Stomach (tissue), 9 donors: ENCODE measurements around the gene RRP1. TPM values are rescaled to one million over a fixed set of nuclear protein-coding genes. Genes with fewer than 3 reads are reported as not detected.

ENCODE experiments used
- DNase-seq, 2 donors: peaks; one replicate each; pipeline versions ENCODE4 v3.0.0 to v3.0.0-alpha.2; 2013 to 2019
- H3K27ac ChIP-seq, 5 donors: fragments of 200-600 bp in 4 of 5; sonication (generic) in 4 of 5; one replicate each; pipeline ENCODE4 v1.5.1; 2013 to 2019; ENCODE audit warnings: mild to moderate bottlenecking in 1 of 5, moderate library complexity in 1 of 5
- H3K27me3 ChIP-seq, 3 donors: fragments of 200-600 bp; sonication (generic); one replicate each; pipeline ENCODE4 v1.5.1; 2017 to 2019; ENCODE audit warnings: mixed run types in 1 of 3
- H3K36me3 ChIP-seq, 4 donors: fragments of 200-600 bp; sonication (generic); 1 replicate in 3 of 4; 2 replicates in 1 of 4; pipeline ENCODE4 v1.5.1; 2016 to 2019
- H3K4me1 ChIP-seq, 4 donors: fragments of 200-600 bp; sonication (generic); one replicate each; pipeline ENCODE4 v1.5.1; 2016 to 2019
- H3K4me3 ChIP-seq, 4 donors: fragments of 200-600 bp; sonication (generic) in 3 of 4; one replicate each; pipeline ENCODE4 v1.5.1; 2016 to 2019; ENCODE audit warnings: mild to moderate bottlenecking in 1 of 4
- H3K9me3 ChIP-seq, 4 donors: fragments of 200-600 bp; sonication (generic); one replicate each; pipeline ENCODE4 v1.5.1; 2016 to 2019
- CTCF ChIP-seq, 7 experiments: fragments of 450-650 bp in 4 of 7; fragments of 200-600 bp in 3 of 7; sonication (generic) in 3 of 7; IDR thresholded peaks; one replicate each; pipeline ENCODE4 v1.5.1; 2016 to 2019; ENCODE audit warnings: antibody characterized with exemption in 7 of 7, control low read depth in 2 of 7, mild to moderate bottlenecking in 1 of 7
- EP300 ChIP-seq: sonication (generic); formaldehyde crosslinking; IDR thresholded peaks from one replicate; pipeline ENCODE4 v1.6.1; 2017; ENCODE audit warnings: antibody characterized with exemption
- POLR2A ChIP-seq, 4 donors: fragments of 450-650 bp; IDR thresholded peaks; one replicate each; pipeline ENCODE4 v1.6.1; 2016; ENCODE audit warnings: antibody characterized with exemption in 4 of 4, control low read depth in 2 of 4, mild to moderate bottlenecking in 1 of 4, moderate library complexity in 1 of 4
- POLR2AphosphoS5 ChIP-seq, 3 donors: sonication (generic); formaldehyde crosslinking; IDR thresholded peaks; one replicate each; pipeline ENCODE4 v1.6.1; 2016; ENCODE audit warnings: antibody characterized with exemption in 3 of 3
- WGBS, 5 donors: extraction: QIAGEN DNeasy Blood & Tissue Kit in 3 of 5; methylation state at CpG; one replicate each; pipeline versions ENCODE4 v1.1.5 to v1.1.7; 2013 to 2018; 5-methylcytosine and 5-hydroxymethylcytosine counted together
- intact Hi-C: fragments of 100-400 bp; cut with DNase I; formaldehyde crosslinking; loops from one replicate; pipeline ENCODE4 v1.15.1; 2023; ENCODE audit warnings: low total_unique reads
- polyA plus RNA-seq, 3 donors: library from polyadenylated mRNA; stranded (reverse); fragments of 200-250 nt; gene quantifications; one replicate each; pipeline ENCODE4 v1.2.3, GENCODE V29; 2013
- total RNA-seq, 5 donors: library from RNA; depleted of rRNA; stranded (reverse); fragments of >200 nt; gene quantifications; one replicate each; pipeline versions ENCODE4 v1.1.0 to v1.2.3, GENCODE V29; 2014 to 2016
- donor health status: healthy with polysubstance abuse.
- donor health status: Bipolar disorder and iron deficiency.
- donor health status: healthy.

The RRP1 gene
- total and polyA plus RNA-seq, 8 donors = 10.6 to 25.6 (median 16.4) TPM

- WGBS, 5 donors = 11 to 18% (median 15%) methylated on average over 14 to 23 of the region's 23 CpGs
- H3K4me1 ChIP-seq = peaks cover 24 to 47% (median 39%) of the 10 kb centered on the region in 4 donors
- no peak overlapping the region for H3K27ac ChIP-seq
- H3K4me3 ChIP-seq = peak overlapping the region in 1 of 4 donors; percentile 4
- DNase-seq = peak; percentile 91 to 94
- no peaks in the 10 kb centered on the region for H3K9me3 ChIP-seq
- peaks cover 0 to 12% (median 3%) of the 10 kb centered on the region in 4 donors for H3K36me3 ChIP-seq
- no peaks in the 10 kb centered on the region for H3K27me3 ChIP-seq
- TF ChIP-seq CTCF (IDR thresholded peaks at IDR 0.05) = peak in 6 of 7 experiments; percentile 21 to 98 (median 96)
- TF ChIP-seq POLR2A (IDR thresholded peaks at IDR 0.05) = no peak
- TF ChIP-seq POLR2AphosphoS5 (IDR thresholded peaks at IDR 0.05) = peak in 1 of 3 donors; percentile 63
- intact Hi-C loops = no loop called here
These were observed 21.3 kb downstream of the RRP1 start for GRCh38 chr21:43810505-43811261.

GRCh38 chr21:43811262-43812105, 22.1 kb downstream of the RRP1 start:
- H3K27ac ChIP-seq = peak overlapping the region in 1 of 5 donors; percentile 50
- WGBS, 5 donors = 65 to 73% (median 71%) methylated on average over 9 to 24 of the region's 24 CpGs
- no peak for TF ChIP-seq EP300
- TF ChIP-seq POLR2A (IDR thresholded peaks at IDR 0.05) = no peak
- TF ChIP-seq POLR2AphosphoS5 (IDR thresholded peaks at IDR 0.05) = no peak
- TF ChIP-seq CTCF (IDR thresholded peaks at IDR 0.05) = no peak
- peak in 1 of 2 donors; percentile 25 for DNase-seq
- H3K4me3 ChIP-seq = peak overlapping the region in 3 of 4 donors; percentile 15 to 41 (median 19)
- H3K27me3 ChIP-seq = no peaks in the 10 kb centered on the region
- H3K9me3 ChIP-seq = no peaks in the 10 kb centered on the region
- intact Hi-C loops = no loop called here
- peaks cover 0 to 12% (median 0%) of the 10 kb centered on the region in 4 donors for H3K36me3 ChIP-seq
- peaks cover 24 to 47% (median 42%) of the 10 kb centered on the region in 4 donors for H3K4me1 ChIP-seq

GRCh38 chr21:43812139-43812821, 22.9 kb downstream of the RRP1 start:
- peaks cover 0 to 4% (median 0%) of the 10 kb centered on the region in 3 donors for H3K27me3 ChIP-seq
- no peaks in the 10 kb centered on the region for H3K9me3 ChIP-seq
- H3K4me1 ChIP-seq = peaks cover 24 to 47% (median 42%) of the 10 kb centered on the region in 4 donors
- peak overlapping the region in 3 of 4 donors; percentile 15 to 41 (median 19) for H3K4me3 ChIP-seq
- 27 to 48% (median 35%) methylated on average over 19 to 27 of the region's 27 CpGs for WGBS, 5 donors
- peak overlapping the region in 3 of 5 donors; percentile 29 to 50 (median 48) for H3K27ac ChIP-seq
- TF ChIP-seq CTCF (IDR thresholded peaks at IDR 0.05) (no peak), POLR2AphosphoS5 (IDR thresholded peaks at IDR 0.05) (no peak), POLR2A (IDR thresholded peaks at IDR 0.05) (no peak), EP300 (no peak)
- peak; percentile 32 to 51 for DNase-seq
- H3K36me3 ChIP-seq = peaks cover 0 to 12% (median 0%) of the 10 kb centered on the region in 4 donors
- intact Hi-C loops = no loop called here
